GM12864 (cell line): Measurements from ENCODE around the gene YES1.

ENCODE experiments used
- DNase-seq: peaks from one replicate; pipeline ENCODE4 v3.0.0-alpha.2; 2011; ENCODE audit warnings: low read depth
- H3K4me3 ChIP-seq: 2 replicates; pipeline ENCODE4 v1.5.1; 2011; ENCODE audit warnings: mild to moderate bottlenecking, low read depth, low read length, control low read depth
- CTCF ChIP-seq: IDR thresholded peaks from 2 replicates; pipeline ENCODE4 v1.5.1; 2011; ENCODE audit warnings: low read depth, mild to moderate bottlenecking, moderate library complexity, low read length, control low read depth, inconsistent platforms; ENCODE audit errors: missing control alignments

Gene YES1

DNA sequence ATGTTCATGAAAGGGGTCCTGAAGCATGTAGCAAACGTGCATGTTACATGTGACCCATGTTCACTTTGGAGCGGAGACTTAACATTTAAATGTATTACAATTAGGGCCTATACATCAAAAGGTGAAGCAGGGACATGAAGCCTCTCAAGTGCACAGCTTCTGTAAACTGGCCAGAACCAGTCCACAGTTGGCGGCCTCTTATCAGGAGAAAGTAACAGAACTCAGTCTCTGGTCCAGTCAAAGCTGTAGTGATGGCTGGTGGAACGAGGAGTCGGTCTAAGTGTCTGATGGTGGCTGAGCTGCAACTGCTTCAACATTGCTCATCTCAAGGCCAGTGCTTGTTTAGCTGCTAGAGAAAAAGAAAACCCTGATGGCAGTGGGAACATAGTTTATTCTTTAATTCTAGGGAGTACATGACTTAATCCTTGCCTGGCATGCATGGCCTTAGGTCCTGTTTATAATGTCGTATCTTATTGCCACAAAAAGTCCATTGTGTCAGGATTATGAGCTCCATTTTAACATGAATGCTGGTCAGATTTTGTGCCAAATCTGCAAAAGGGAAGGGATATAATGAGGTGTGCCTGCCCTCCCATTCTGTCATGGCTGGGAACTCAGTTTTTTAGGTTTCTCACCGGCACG is 22.2 kb upstream of the YES1 start:
- TF ChIP-seq CTCF, result no peak
- no peak for DNase-seq
- H3K4me3 ChIP-seq, result no peak overlapping the region

- no peak overlapping the region for H3K4me3 ChIP-seq
- no peak for DNase-seq
- no peak for TF ChIP-seq CTCF
Observed at GRCh38 chr18:833197-833596, 21.2 kb upstream of the YES1 start.

- H3K4me3 ChIP-seq, result no peak overlapping the region
- no peak for DNase-seq
- no peak for TF ChIP-seq CTCF
Observed at GRCh38 chr18:832085-832681, 20.1 kb upstream of the YES1 start.

DNA sequence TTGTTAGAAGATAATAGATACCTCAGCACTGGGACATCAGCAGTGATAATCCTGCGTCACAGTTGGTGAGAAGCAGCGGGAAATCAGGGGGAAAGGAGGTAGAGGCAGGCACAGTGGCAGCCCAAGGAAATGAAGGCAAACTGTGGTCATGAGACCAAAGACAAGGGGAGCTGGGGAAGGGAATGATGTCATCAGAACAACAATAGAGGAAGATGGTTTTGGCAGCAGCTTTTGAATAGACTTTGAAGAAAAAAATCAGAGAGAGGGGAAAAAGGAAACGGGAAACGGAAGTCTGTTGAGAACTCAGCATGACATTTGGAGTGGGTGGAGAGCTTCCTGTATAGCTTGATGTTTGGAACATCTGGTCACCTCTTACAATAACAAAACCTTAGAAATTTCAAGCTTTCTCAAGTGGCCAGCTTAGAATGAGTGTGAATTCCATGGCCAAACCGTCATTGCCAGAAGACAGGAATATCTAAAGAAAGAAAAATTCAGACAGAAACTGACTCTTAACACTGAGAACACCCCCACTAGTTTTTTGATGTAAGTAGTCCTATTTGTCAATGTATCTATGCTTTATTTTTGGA is 18.4 kb upstream of the YES1 start:
- H3K4me3 ChIP-seq, result no peak overlapping the region
- no peak for DNase-seq
- no peak for TF ChIP-seq CTCF

- TF ChIP-seq CTCF, result no peak
- no peak for DNase-seq
- no peak overlapping the region for H3K4me3 ChIP-seq
Observed at GRCh38 chr18:829432-829831, 17.4 kb upstream of the YES1 start.

- no peak overlapping the region for H3K4me3 ChIP-seq
- no peak for TF ChIP-seq CTCF
- DNase-seq, result no peak
Observed at GRCh38 chr18:827093-827677, 15.1 kb upstream of the YES1 start.
